Fibroblast of skin of scalp (primary cell): ENCODE data around the gene TAX1BP3.

ENCODE experiments used
- DNase-seq: peaks from one replicate; pipeline ENCODE4 v3.0.0-alpha.2; 2013

Gene TAX1BP3

DNA sequence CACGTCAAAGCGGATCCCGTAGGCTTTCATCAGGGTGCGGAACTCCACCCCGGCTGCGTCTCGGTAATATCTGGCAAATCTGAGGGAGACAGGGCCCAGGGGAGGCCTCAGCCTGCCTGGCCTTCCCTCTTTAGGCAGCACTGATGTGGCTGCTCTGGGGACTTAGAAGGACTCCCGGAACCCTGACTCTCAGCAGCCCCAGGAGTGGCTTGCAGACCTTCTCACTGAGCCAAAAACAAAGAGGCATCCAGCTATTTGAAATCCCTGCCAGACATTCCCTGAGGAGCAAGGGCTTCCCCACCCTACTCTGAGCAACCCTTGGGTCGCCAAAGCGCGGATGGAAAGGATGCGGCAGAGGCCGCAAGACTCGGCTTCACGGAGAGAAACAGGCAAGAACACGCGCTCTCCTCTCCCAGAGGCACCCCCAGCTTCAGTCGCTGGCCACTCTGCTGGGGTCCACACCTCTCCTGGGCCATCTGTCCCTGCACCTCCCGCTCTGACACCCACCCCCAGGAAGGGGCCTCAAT is 19.7 kb upstream of the TAX1BP3 start:
- peak; percentile 3 for DNase-seq

GRCh38 chr17:3685174-3685573 is 16.8 kb upstream of the TAX1BP3 start:
- DNase-seq = no peak

- peak; percentile 20 for DNase-seq
Measured at GRCh38 chr17:3683054-3683511, 14.7 kb upstream of the TAX1BP3 start.

DNA sequence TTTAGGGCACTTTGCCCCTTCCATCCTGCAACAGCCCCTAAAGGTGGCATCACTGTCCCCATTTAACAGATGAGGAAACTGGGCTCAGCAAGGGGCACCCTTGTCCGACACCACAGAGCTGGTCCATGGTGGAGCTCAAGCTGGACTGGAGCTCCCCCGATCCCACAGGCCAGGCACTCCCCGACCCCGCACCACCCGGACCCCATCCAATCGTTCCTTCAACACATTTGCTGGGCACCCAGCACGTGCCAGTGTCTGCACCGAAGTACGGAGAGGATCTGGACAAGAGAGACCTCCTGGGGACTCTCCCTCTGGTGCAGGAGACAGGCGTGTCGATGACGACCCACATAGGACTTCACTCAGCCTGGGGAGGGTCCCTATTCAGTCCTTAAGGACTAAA is 13.7 kb upstream of the TAX1BP3 start:
- no peak for DNase-seq

DNA sequence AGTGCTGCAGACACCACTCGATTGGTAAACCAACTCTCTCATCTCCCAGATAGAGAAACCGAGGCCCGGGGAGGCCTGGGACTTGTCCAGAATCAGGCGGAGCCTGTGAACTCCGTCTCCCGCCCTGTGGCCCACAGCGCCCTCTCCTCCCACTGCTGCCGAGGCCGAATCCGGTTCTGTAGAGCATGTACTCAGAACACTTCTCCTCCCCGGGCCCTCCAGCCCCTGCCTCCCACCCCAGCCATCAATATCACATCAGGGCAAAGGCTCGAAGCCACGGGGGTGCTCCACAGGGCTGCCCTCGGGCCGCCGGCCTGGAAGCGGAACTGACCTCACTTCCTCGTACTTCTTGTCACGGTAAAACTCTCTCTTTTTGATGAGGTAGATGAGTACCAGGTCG is 13.2 kb upstream of the TAX1BP3 start:
- DNase-seq = no peak

GRCh38 chr17:3681057-3681456 is 12.7 kb upstream of the TAX1BP3 start:
- DNase-seq = no peak

GRCh38 chr17:3679531-3680126 is 11.3 kb upstream of the TAX1BP3 start:
- DNase-seq = no peak

DNA sequence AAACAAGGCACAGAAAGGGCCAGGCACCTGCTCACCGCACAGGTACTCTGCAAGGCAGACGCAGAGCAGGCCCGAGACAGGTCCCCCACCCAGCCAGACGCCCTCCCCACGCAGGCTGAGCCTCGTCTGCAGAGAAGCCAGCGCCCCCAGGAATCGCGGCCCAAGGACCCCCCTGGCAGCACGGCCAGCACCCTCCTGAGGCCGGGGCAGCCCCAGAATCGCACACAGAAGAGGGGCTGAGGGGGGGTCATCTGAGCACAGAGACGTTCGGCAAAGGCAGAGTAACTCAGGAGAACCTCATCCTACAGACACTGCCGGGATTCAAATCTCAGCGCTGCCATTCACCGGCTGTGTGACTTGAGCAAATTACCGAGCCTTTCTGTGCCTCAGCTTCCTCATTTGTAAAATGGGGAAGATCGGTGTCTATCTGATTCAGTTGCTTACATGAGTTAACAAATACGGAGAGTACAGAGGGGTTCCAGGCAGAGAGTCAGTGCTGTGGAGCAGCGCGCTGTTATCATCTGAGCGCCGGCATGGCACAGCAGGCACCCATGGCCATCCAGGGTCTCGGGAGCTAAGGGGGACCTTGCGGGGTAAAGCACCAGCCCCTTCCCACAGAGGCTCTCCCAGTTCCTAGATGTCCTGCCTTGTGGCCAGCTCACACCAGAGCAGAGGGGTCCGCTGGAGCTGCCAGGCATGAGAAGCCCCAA is 10.6 kb upstream of the TAX1BP3 start:
- DNase-seq = no peak

DNA sequence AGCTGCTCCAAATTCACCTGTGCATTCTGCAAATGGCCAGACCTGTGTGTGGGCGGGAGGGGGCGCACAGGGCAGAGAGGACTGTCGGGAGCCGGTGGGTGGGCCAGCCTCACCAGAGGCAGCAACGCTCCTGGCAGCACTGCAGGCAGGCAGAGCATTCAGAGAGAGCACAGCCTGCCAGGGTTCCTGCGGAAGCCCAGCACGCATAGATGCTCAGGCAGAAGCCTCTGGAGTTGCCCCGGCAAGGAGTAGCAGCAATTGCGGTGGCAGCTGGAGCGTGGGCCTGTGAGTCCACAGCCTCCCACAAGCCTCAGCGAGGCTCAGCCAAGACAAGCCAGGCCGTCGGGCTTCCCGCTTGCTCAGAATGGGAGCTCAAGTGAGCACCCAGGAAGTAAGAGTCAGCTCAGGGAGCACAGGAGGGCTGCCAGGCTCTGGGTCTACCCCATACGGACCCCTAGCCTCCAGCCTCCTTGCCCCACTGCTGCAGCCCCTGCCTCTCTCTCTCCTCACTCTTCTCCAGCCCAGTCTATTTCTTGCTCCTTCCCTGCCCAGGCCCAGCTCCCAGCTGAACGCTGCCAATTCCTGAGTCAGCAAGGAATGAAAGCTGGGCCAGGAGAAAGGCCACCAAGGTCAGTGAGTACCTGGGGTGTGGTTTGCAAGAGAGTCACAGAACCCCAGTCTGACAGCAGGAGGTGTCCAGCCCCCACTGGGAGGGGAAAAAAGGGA is 9.9 kb upstream of the TAX1BP3 start:
- no peak for DNase-seq

GRCh38 chr17:3675886-3676285 is 7.5 kb upstream of the TAX1BP3 start:
- DNase-seq = no peak

GRCh38 chr17:3672571-3672970 is 4.2 kb upstream of the TAX1BP3 start:
- DNase-seq = no peak

DNA sequence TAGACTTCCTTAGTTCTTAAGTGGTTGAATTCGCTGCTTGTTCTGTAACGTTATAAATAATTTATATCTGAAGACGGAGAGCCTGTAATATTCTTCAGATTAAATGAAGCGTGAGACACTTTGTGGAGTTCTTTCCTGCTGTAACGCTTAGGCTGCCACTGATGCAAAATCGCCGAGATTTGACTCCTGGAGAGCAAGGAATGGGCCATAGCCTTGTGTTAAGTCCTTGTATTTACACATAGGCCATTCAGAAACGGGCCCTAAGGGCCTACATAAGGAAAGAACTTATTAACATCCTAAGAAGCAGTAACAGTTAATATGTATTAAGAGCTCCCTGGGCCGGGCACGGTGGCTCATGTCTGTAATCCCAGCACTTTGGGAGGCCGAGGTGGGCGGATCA is 1.2 kb upstream of the TAX1BP3 start:
- no peak for DNase-seq

DNA sequence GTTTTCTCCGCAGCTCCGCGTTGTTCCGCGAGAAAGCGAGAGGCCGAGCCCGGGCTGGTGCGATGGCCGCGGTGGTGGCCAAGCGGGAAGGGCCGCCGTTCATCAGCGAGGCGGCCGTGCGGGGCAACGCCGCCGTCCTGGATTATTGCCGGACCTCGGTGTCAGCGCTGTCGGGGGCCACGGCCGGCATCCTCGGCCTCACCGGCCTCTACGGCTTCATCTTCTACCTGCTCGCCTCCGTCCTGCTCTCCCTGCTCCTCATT is 638 bp upstream of the TAX1BP3 start:
- no peak for DNase-seq

GRCh38 chr17:3667366-3668278 is 756 bp downstream of the TAX1BP3 start:
- peak; percentile 95 for DNase-seq

DNA sequence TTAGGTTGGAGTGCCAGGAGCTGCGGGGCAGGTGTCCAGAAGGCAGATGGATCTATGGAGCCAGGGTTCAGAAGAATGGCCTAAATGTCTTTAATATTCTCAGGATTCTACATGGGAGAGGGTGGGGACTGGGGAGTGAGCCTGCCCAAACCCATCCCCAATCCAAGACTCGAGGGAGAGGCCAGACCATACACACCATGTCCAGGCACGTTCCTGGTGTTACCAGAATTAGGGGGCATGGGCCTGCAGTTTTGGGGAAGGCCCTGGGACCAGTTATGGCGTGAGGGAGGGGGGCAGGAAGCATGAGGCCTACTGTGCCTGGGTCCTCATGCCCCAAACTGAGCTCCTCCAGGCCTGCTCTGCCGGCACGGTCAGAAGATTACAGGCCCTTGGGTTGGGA is 1.9 kb downstream of the TAX1BP3 start:
- DNase-seq = no peak

- DNase-seq = no peak
Measured at GRCh38 chr17:3665834-3666233, 2.5 kb downstream of the TAX1BP3 start.

DNA sequence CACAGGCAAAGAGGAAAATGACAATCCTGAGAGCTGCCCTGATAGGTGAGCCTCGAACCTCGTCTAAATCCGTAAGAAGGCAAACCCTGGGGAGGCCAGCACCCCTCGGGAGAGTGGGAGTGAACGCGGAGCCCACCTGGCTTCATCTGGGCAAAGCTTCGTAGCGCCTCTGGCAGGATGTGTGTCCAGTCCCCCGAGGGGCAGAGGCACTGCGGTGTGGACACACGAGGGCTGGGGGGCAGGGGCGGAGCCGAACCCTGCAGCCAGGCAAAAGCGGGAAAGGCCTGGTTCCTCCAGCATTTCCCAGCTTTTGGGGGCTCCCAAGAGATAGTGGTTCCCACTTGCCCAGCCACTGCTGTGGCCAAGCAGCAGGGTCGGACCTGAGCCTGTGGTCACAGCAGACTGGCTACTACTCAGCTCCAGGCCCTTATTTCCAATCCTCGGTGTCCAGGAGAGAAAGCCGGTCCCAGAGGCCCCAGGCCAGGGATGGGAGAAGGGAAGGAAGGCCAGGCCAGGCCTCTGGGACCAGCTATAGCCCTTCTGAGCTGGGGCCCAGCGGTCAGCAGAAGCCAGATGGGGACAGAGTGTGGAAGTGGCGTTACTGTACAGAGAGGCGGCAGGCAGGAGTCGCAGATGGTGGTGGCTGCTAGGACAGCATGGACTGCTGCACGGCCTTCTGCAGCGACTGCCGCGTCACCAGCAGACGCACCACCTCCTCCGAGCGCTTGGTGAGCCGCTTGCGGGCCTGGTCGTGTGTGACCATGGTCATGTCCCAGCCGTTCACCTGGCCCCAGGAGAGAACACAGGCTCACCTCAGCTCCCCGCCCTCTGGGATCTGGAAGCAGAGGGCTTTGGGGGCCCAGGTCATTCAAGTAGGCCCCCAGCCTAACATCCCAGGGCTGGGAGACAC is 5.0 kb downstream of the TAX1BP3 start:
- DNase-seq = no peak

DNA sequence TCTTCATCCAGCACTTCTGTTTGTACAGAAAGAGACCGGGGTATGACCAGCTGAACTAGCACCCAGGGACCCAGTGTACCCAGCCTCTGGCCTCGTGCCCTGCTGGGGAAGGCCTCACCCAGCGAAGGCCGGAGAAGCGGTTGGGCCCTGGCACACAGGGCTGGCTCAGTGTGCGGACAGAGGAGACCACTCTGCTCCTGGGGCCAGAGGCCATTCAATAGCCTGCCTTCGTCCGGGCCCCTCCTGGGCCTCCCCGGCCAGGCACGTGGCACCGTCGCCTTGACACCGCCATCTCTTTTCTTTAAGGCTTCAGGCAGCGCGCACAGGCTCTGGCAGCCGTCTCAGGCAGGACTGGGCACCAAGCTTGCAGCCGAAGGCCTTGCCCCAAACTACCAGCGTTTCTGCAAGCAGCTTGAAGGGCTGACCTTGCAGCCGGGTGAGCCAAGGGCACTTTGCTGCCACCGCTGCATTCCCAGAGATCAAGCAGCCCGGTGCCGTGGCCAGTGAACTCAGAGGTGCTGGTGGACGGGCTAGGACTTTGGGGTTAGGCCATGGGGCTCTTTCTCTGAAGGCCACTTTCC is 8.0 kb downstream of the TAX1BP3 start:
- no peak for DNase-seq

GRCh38 chr17:3659541-3660111 is 8.8 kb downstream of the TAX1BP3 start:
- peak; percentile 73 for DNase-seq

DNA sequence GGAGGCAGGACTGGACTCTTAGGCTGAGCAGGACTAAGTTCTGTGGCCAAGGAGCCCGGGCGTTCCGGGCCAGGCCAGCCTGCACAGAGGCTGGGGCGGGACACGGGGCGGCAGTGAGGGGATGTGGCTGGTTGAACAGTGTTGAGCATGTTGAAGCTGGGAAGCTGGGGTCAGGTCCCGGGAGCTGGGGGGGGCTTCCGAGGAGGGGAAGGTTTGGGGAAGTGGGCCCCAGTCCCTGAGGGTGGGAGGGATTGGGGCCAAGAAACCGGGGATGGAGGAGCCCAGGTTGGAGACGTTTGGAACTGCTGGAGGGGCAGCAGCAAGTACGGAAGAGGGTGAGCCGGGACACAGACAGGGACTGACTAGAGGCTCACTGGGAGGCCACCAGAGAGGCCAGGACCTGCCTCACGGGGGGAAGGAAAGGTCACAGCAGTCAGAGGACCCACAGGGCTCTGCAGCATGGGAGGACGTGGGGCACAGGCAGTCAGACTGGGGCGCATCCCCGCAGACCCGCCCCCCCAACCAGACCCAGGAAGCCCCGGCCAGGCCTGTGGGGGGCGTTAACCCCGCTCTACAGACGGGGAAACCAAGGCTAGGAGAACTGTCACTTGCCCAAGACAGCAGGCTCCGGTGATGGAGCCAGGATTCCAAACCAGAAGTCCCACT is 9.5 kb downstream of the TAX1BP3 start:
- DNase-seq = no peak
